ENCODE data around the gene PLXNA4.

DNA sequence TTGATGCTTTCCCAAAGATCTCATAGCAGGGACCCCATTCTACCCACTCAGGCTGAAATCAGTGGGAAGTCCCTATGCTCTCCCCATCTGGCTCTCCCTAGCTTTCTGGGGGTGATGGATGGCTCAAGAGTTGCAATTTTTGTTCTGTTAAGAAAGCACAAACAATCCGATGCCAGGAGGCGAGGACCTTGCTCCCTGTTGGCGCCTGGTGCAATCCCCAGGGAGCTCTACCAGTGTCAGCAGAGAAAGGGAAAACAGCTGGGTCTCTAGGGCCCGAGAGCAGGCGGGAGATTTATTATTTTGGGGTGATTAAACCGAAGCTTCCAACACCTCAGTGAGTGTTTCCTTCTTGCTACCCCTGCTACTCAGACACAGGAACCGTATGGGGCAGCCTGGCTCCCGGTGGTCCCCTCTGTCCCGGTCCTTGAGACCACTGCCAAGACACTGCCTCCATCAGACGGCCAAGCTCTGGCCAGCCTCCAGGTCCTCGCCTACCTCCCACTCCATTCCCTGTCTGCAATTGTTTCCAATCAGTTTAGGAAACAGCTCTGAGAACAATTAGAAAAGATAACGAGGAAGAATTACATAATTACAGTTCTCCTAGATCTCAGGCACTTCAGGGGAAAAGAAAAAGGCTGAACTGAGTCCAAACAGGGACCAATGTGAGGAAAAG is 147.9 kb downstream of the PLXNA4 start:
- no peak for TF ChIP-seq CTBP1 (IDR thresholded peaks at IDR 0.05; ENCODE audit: borderline replicate concordance)
- no peak for TF ChIP-seq BHLHE40 (IDR thresholded peaks at IDR 0.05; ENCODE audit: borderline replicate concordance)
- TF ChIP-seq SP1 (IDR thresholded peaks at IDR 0.05) = no peak
- TF ChIP-seq ARNT (IDR thresholded peaks at IDR 0.05) = no peak
- no peak for TF ChIP-seq ELF4 (IDR thresholded peaks at IDR 0.05)
- no peak for TF ChIP-seq FOXM1 (IDR thresholded peaks at IDR 0.05; ENCODE audit: borderline replicate concordance)
- TF ChIP-seq FOXK2 (IDR thresholded peaks at IDR 0.05) = no peak
- TF ChIP-seq TARDBP (IDR thresholded peaks at IDR 0.05) = no peak
- no peak for TF ChIP-seq NFRKB (IDR thresholded peaks at IDR 0.05)
- no peak for TF ChIP-seq LEF1 (IDR thresholded peaks at IDR 0.05; ENCODE audit: borderline replicate concordance)
- TF ChIP-seq HDGF (IDR thresholded peaks at IDR 0.05; ENCODE audit: borderline replicate concordance) = no peak
